H1 (cell line): ENCODE measurements around the gene NUDC.

Experiments used
- EGR1 ChIP-seq: IDR thresholded peaks from 2 replicates; pipeline ENCODE4 v1.6.1; 2011; ENCODE audit warnings: low read depth, low read length, borderline replicate concordance
- EP300 ChIP-seq, 2 experiments: IDR thresholded peaks; 1 replicate in 1 of 2; 2 replicates in 1 of 2; pipeline ENCODE4 v1.6.1; 2011 to 2012; ENCODE audit warnings: low read depth in 2 of 2, low read length in 2 of 2, mild to moderate bottlenecking in 2 of 2, borderline replicate concordance in 1 of 2, inconsistent platforms in 1 of 2, moderate library complexity in 1 of 2
- EZH2 ChIP-seq: fragments of 200-600 bp; sonication (generic); IDR thresholded peaks from 2 replicates; pipeline ENCODE4 v1.7.1; 2012; ENCODE audit warnings: low read depth, mild to moderate bottlenecking, moderate library complexity, low read length, inconsistent platforms; ENCODE audit not compliant: severe bottlenecking
- KDM1A ChIP-seq: fragments of 200-600, 300-600 bp; sonication (generic); IDR thresholded peaks from 2 replicates; pipeline ENCODE4 v1.7.1; 2016; ENCODE audit warnings: mild to moderate bottlenecking, low read length, borderline replicate concordance
- POLR2A ChIP-seq, 2 experiments: IDR thresholded peaks; 1 replicate in 1 of 2; 2 replicates in 1 of 2; pipeline ENCODE4 v1.6.1; 2011; ENCODE audit warnings: low read depth in 2 of 2, low read length in 2 of 2, mild to moderate bottlenecking in 2 of 2; ENCODE audit errors: control extremely low read depth in 1 of 2
- TF ChIP-seq, protein P1 (sequence below), 3 experiments: IDR thresholded peaks; 1 replicate in 2 of 3; 2 replicates in 1 of 3; pipeline versions ENCODE4 v1.5.1 to v1.6.1; 2011; ENCODE audit warnings: low read length in 3 of 3, mild to moderate bottlenecking in 3 of 3, inconsistent platforms in 2 of 3, low read depth in 1 of 3, moderate library complexity in 1 of 3; ENCODE audit not compliant: insufficient read depth in 1 of 3; ENCODE audit errors: control extremely low read depth in 1 of 3
- TF ChIP-seq, protein P2 (sequence below): IDR thresholded peaks from 2 replicates; pipeline ENCODE4 v1.6.1; 2012; ENCODE audit warnings: low read length, inconsistent platforms

DNA sequence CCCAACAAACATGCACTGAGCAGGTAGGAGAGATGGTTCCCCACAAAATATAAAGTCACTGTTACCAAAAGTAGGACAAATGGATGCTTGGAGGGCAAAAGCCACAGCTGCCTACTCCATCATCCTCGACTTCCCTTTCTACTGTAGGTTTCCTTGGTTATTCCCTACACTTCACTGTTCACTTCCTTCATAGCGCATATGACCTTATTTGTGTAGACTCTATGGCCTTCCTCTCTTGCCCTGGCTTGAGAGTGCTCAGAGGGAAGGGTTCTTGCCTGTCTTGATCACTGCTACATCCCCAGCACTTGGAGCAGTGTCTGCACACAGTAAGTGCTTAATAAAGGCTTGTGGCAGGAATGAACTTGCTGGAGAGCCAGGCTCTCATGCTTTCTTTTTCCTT is 57.4 kb downstream of the NUDC start:
- TF ChIP-seq POLR2A (IDR thresholded peaks at IDR 0.05; ENCODE audit: control extremely low read depth in 1 of 2, low read depth in 2 of 2, low read length in 2 of 2): no peak
- TF ChIP-seq, protein P1, sequence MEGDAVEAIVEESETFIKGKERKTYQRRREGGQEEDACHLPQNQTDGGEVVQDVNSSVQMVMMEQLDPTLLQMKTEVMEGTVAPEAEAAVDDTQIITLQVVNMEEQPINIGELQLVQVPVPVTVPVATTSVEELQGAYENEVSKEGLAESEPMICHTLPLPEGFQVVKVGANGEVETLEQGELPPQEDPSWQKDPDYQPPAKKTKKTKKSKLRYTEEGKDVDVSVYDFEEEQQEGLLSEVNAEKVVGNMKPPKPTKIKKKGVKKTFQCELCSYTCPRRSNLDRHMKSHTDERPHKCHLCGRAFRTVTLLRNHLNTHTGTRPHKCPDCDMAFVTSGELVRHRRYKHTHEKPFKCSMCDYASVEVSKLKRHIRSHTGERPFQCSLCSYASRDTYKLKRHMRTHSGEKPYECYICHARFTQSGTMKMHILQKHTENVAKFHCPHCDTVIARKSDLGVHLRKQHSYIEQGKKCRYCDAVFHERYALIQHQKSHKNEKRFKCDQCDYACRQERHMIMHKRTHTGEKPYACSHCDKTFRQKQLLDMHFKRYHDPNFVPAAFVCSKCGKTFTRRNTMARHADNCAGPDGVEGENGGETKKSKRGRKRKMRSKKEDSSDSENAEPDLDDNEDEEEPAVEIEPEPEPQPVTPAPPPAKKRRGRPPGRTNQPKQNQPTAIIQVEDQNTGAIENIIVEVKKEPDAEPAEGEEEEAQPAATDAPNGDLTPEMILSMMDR (IDR thresholded peaks at IDR 0.05; ENCODE audit: control extremely low read depth in 1 of 3, insufficient read depth in 1 of 3, low read depth in 1 of 3, low read length in 3 of 3): no peak
- TF ChIP-seq EZH2: no peak
- no peak for TF ChIP-seq EP300 (IDR thresholded peaks at IDR 0.05; ENCODE audit: borderline replicate concordance in 1 of 2, low read depth in 2 of 2, low read length in 2 of 2)
- no peak for TF ChIP-seq KDM1A
- no peak for TF ChIP-seq EGR1
- TF ChIP-seq, protein P2, sequence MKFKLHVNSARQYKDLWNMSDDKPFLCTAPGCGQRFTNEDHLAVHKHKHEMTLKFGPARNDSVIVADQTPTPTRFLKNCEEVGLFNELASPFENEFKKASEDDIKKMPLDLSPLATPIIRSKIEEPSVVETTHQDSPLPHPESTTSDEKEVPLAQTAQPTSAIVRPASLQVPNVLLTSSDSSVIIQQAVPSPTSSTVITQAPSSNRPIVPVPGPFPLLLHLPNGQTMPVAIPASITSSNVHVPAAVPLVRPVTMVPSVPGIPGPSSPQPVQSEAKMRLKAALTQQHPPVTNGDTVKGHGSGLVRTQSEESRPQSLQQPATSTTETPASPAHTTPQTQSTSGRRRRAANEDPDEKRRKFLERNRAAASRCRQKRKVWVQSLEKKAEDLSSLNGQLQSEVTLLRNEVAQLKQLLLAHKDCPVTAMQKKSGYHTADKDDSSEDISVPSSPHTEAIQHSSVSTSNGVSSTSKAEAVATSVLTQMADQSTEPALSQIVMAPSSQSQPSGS: no peak
